HepG2 (cell line): ENCODE results near the gene COPS6. TPM values are rescaled to one million over a fixed set of nuclear protein-coding genes. Genes with fewer than 3 reads are reported as not detected.
A peak's percentile ranks its signal among the peaks of the same experiment; 100 is the strongest.

Experiments used
- BRCA1 ChIP-seq: sonication (generic); formaldehyde crosslinking; IDR thresholded peaks from 2 replicates; pipeline ENCODE4 v1.4.0; 2020; ENCODE audit warnings: missing genetic modification reagents
- CBX2 ChIP-seq, 2 experiments: fragments of 200-600 bp in 1 of 2; sonication (generic); formaldehyde crosslinking in 1 of 2; IDR thresholded peaks; 2 replicates each; pipeline versions ENCODE4 v1.7.0 to v1.8.1; 2018 to 2022; ENCODE audit warnings: low read depth in 2 of 2, low read length in 1 of 2, mild to moderate bottlenecking in 1 of 2, missing genetic modification reagents in 1 of 2
- CC2D1A ChIP-seq: sonication (generic); formaldehyde crosslinking; IDR thresholded peaks from 2 replicates; pipeline ENCODE4 v1.8.1; 2023; ENCODE audit warnings: mild to moderate bottlenecking, missing genetic modification reagents
- CHD4 ChIP-seq: fragments of 200-600 bp; sonication (generic); IDR thresholded peaks from 2 replicates; pipeline ENCODE4 v1.7.0; 2017; ENCODE audit warnings: mild to moderate bottlenecking, low read length, borderline replicate concordance
- HMG20A ChIP-seq: IDR thresholded peaks from 2 replicates; pipeline ENCODE4 v1.6.1; 2016; ENCODE audit warnings: borderline replicate concordance
- KAT8 ChIP-seq: IDR thresholded peaks from 2 replicates; pipeline ENCODE4 v1.6.1; 2016; ENCODE audit warnings: missing genetic modification reagents, missing compliant biosample characterization
- MIXL1 ChIP-seq: IDR thresholded peaks from 2 replicates; pipeline ENCODE4 v1.6.1; 2016
- MTA3 ChIP-seq: sonication (generic); formaldehyde crosslinking; IDR thresholded peaks from 2 replicates; pipeline ENCODE4 v1.4.0; 2020; ENCODE audit warnings: missing genetic modification reagents
- NFRKB ChIP-seq: fragments of 450-650 bp; IDR thresholded peaks from 2 replicates; pipeline ENCODE4 v1.6.1; 2017
- ONECUT2 ChIP-seq: sonication (generic); formaldehyde crosslinking; IDR thresholded peaks from 2 replicates; pipeline ENCODE4 v1.4.0; 2020; ENCODE audit warnings: missing genetic modification reagents
- RAD21 ChIP-seq: fragments of 450-650 bp; formaldehyde crosslinking; IDR thresholded peaks from 2 replicates; pipeline ENCODE4 v1.5.0; 2020; ENCODE audit warnings: mild to moderate bottlenecking
- TCF12 ChIP-seq, 2 experiments: fragments of 450-650 bp in 1 of 2; sonication (generic) in 1 of 2; formaldehyde crosslinking in 1 of 2; IDR thresholded peaks; 2 replicates each; pipeline versions ENCODE4 v1.6.1 to v1.8.0; 2017 to 2022; ENCODE audit warnings: antibody characterized with exemption in 1 of 2, mild to moderate bottlenecking in 1 of 2, missing genetic modification reagents in 1 of 2, moderate library complexity in 1 of 2
- TCF7L2 ChIP-seq: IDR thresholded peaks from 2 replicates; pipeline ENCODE4 v1.6.1; 2011; ENCODE audit warnings: mild to moderate bottlenecking, low read depth, low read length, moderate library complexity
- ZBTB38 ChIP-seq: sonication (generic); formaldehyde crosslinking; IDR thresholded peaks from 2 replicates; pipeline ENCODE4 v1.5.1; 2020; ENCODE audit warnings: mild to moderate bottlenecking, missing genetic modification reagents
- ZNF33B ChIP-seq: sonication (generic); formaldehyde crosslinking; IDR thresholded peaks from 2 replicates; pipeline ENCODE4 v1.5.1; 2020; ENCODE audit warnings: mild to moderate bottlenecking, missing genetic modification reagents
- ZNF446 ChIP-seq: sonication (generic); formaldehyde crosslinking; IDR thresholded peaks from 2 replicates; pipeline ENCODE4 v1.5.0; 2020; ENCODE audit warnings: mild to moderate bottlenecking, missing genetic modification reagents
- ZNF709 ChIP-seq: sonication (generic); formaldehyde crosslinking; IDR thresholded peaks from 2 replicates; pipeline ENCODE4 v1.5.0; 2020; ENCODE audit warnings: mild to moderate bottlenecking, missing genetic modification reagents
- polyA plus RNA-seq, 8 experiments: library from polyadenylated mRNA; depleted of rRNA in 3 of 8; stranded (reverse) in 7 of 8; unstranded in 1 of 8; fragments of >200 nt; fragmentation: Illumina TruSeq in 4 of 8; extraction: Trizol in 4 of 8; gene quantifications; 2 replicates each; pipeline versions ENCODE4 v1.2.1 to v1.2.3, GENCODE V29; 2011 to 2016; ENCODE audit warnings: low read depth in 4 of 8, missing spikeins in 1 of 8, mixed read lengths in 1 of 8; ENCODE audit not compliant: insufficient read depth in 1 of 8
- total RNA-seq, 5 experiments: library from RNA; depleted of rRNA; stranded (reverse); fragments of >200 nt; fragmentation: Illumina TruSeq; extraction: Trizol; gene quantifications; 2 replicates each; pipeline ENCODE4 v1.2.3, GENCODE V29; 2016; ENCODE audit warnings: low read depth in 1 of 5
- TF ChIP-seq, protein P1 (sequence below): sonication (generic); formaldehyde crosslinking; IDR thresholded peaks from 2 replicates; pipeline ENCODE4 v1.4.0; 2020; ENCODE audit warnings: missing genetic modification reagents
- TF ChIP-seq, protein P2 (sequence below): IDR thresholded peaks from 2 replicates; pipeline ENCODE4 v1.6.1; 2012; ENCODE audit warnings: low read depth, low read length, improper control_type of control experiment
- TF ChIP-seq, protein P3 (sequence below): sonication (generic); formaldehyde crosslinking; IDR thresholded peaks from 2 replicates; pipeline ENCODE4 v1.4.0; 2020; ENCODE audit warnings: missing genetic modification reagents
- TF ChIP-seq, protein P4 (sequence below): sonication (generic); formaldehyde crosslinking; IDR thresholded peaks from 2 replicates; pipeline ENCODE4 v1.4.0; 2020; ENCODE audit warnings: missing genetic modification reagents
- TF ChIP-seq, protein P5 (sequence below), 2 experiments: sonication (generic) in 1 of 2; formaldehyde crosslinking in 1 of 2; IDR thresholded peaks; 2 replicates each; pipeline versions ENCODE4 v1.4.0 to v1.6.1; 2018 to 2020; ENCODE audit warnings: missing genetic modification reagents in 2 of 2, borderline replicate concordance in 1 of 2, low read depth in 1 of 2, mild to moderate bottlenecking in 1 of 2, missing biosample characterization in 1 of 2

Gene COPS6
- total and polyA plus RNA-seq, 2 of the 13 experiments (the other 11 are each of a cell fraction or from before 2014, with no cell fraction given) = 33.4 to 117 TPM

DNA sequence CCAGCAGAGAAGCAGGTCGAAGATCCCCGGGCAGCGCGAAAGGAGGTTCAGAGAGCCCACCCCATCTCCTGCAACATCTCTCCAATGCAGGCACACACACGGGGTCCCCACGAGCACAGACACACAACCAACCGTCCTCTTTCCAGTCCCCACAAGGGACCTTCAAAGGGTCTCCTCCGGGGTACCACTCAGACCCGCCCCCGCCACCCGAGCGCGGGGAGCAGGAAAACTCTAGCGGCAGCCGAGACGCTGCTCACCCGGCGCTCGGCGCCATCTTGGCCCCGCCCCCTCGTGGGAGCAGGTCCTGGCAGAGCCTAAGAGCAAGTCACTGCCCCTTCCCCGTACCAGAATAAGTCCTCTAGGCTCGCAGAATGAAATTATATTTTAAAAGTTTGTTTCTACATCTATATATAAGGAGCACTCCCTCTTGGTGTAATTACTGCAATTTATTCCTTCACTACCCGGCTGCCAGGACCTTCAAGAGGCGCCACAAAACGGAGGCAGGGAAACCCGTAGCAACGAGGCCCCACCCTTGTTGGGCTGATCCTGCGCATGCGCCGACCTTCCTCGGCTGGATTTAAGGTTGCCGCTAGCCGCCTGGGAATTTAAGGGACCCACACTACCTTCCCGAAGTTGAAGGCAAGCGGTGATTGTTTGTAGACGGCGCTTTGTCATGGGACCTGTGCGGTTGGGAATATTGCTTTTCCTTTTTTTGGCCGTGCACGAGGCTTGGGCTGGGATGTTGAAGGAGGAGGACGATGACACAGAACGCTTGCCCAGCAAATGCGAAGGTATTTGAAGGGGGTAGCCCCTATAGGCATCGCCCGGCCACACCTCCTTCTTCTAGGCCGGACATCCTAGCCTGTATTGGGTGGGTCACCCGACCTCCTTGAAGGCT, 30.6 kb downstream of the COPS6 start, which contains the start of the genes CNPY4 and TAF6 (continued):
- TF ChIP-seq, protein P1, sequence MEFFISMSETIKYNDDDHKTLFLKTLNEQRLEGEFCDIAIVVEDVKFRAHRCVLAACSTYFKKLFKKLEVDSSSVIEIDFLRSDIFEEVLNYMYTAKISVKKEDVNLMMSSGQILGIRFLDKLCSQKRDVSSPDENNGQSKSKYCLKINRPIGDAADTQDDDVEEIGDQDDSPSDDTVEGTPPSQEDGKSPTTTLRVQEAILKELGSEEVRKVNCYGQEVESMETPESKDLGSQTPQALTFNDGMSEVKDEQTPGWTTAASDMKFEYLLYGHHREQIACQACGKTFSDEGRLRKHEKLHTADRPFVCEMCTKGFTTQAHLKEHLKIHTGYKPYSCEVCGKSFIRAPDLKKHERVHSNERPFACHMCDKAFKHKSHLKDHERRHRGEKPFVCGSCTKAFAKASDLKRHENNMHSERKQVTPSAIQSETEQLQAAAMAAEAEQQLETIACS (CRISPR knock-in tag) = no peak
- no peak for TF ChIP-seq CHD4
- TF ChIP-seq NFRKB = no peak
- no peak for TF ChIP-seq CC2D1A
- TF ChIP-seq MIXL1 (CRISPR knock-in tag) = peak; percentile 31; the same call in 1 of the 2 replicates
- TF ChIP-seq HMG20A (CRISPR knock-in tag) = no peak
- no peak for TF ChIP-seq RAD21
- peak; percentile 49; the same call in 1 of the 2 replicates for TF ChIP-seq ONECUT2 (CRISPR knock-in tag)
- TF ChIP-seq, protein P2, sequence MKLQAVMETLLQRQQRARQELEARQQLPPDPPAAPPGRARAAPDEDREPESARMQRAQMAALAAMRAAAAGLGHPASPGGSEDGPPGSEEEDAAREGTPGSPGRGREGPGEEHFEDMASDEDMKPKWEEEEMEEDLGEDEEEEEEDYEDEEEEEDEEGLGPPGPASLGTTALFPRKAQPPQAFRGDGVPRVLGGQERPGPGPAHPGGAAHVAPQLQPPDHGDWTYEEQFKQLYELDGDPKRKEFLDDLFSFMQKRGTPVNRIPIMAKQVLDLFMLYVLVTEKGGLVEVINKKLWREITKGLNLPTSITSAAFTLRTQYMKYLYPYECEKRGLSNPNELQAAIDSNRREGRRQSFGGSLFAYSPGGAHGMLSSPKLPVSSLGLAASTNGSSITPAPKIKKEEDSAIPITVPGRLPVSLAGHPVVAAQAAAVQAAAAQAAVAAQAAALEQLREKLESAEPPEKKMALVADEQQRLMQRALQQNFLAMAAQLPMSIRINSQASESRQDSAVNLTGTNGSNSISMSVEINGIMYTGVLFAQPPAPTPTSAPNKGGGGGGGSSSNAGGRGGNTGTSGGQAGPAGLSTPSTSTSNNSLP = no peak
- TF ChIP-seq CBX2 (IDR thresholded peaks at IDR 0.05; ENCODE audit: low read depth, low read length) = no peak
- TF ChIP-seq CBX2 (CRISPR knock-in tag; IDR thresholded peaks at IDR 0.05; ENCODE audit: low read depth) = no peak
- TF ChIP-seq TCF7L2 = no peak
- peak; percentile 25; the same call in 1 of the 2 replicates for TF ChIP-seq ZNF446 (CRISPR knock-in tag)
- no peak for TF ChIP-seq ZNF33B (CRISPR knock-in tag)
- no peak for TF ChIP-seq TCF12 (IDR thresholded peaks at IDR 0.05)
- TF ChIP-seq TCF12 (CRISPR knock-in tag; IDR thresholded peaks at IDR 0.05) = no peak
- TF ChIP-seq, protein P3, sequence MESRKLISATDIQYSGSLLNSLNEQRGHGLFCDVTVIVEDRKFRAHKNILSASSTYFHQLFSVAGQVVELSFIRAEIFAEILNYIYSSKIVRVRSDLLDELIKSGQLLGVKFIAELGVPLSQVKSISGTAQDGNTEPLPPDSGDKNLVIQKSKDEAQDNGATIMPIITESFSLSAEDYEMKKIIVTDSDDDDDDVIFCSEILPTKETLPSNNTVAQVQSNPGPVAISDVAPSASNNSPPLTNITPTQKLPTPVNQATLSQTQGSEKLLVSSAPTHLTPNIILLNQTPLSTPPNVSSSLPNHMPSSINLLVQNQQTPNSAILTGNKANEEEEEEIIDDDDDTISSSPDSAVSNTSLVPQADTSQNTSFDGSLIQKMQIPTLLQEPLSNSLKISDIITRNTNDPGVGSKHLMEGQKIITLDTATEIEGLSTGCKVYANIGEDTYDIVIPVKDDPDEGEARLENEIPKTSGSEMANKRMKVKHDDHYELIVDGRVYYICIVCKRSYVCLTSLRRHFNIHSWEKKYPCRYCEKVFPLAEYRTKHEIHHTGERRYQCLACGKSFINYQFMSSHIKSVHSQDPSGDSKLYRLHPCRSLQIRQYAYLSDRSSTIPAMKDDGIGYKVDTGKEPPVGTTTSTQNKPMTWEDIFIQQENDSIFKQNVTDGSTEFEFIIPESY (CRISPR knock-in tag) = peak; percentile 32; the same call in 1 of the 2 replicates
- TF ChIP-seq KAT8 (CRISPR knock-in tag) = peak; percentile 79
- TF ChIP-seq, protein P4, sequence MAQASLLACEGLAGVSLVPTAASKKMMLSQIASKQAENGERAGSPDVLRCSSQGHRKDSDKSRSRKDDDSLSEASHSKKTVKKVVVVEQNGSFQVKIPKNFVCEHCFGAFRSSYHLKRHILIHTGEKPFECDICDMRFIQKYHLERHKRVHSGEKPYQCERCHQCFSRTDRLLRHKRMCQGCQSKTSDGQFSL (CRISPR knock-in tag) = peak; percentile 56; the same call in 1 of the 2 replicates
- TF ChIP-seq, protein P5, sequence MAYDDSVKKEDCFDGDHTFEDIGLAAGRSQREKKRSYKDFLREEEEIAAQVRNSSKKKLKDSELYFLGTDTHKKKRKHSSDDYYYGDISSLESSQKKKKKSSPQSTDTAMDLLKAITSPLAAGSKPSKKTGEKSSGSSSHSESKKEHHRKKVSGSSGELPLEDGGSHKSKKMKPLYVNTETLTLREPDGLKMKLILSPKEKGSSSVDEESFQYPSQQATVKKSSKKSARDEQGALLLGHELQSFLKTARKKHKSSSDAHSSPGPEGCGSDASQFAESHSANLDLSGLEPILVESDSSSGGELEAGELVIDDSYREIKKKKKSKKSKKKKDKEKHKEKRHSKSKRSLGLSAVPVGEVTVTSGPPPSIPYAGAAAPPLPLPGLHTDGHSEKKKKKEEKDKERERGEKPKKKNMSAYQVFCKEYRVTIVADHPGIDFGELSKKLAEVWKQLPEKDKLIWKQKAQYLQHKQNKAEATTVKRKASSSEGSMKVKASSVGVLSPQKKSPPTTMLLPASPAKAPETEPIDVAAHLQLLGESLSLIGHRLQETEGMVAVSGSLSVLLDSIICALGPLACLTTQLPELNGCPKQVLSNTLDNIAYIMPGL (CRISPR knock-in tag; IDR thresholded peaks at IDR 0.05; ENCODE audit: borderline replicate concordance in 1 of 2, low read depth in 1 of 2) = peak in 1 of 2 experiments; percentile 41; a peak in 1 of 4 replicates
- TF ChIP-seq ZBTB38 (CRISPR knock-in tag) = peak; percentile 46; the same call in 1 of the 2 replicates
- TF ChIP-seq MTA3 (CRISPR knock-in tag) = no peak
- peak; percentile 75; the same call in 1 of the 2 replicates for TF ChIP-seq BRCA1 (CRISPR knock-in tag)
- TF ChIP-seq ZNF709 (CRISPR knock-in tag) = 0 out of 2 replicates have a peak, but pooled peaks have one; percentile 53
